Measurements from ENCODE around the gene ANAPC5. TPM values are rescaled to one million over a fixed set of nuclear protein-coding genes. Genes with fewer than 3 reads are reported as not detected.
A peak's percentile ranks its signal among the peaks of the same experiment; 100 is the strongest.

Gene ANAPC5
- polyA plus RNA-seq, 3 donors = 67.3 to 161 (median 114) TPM

DNA sequence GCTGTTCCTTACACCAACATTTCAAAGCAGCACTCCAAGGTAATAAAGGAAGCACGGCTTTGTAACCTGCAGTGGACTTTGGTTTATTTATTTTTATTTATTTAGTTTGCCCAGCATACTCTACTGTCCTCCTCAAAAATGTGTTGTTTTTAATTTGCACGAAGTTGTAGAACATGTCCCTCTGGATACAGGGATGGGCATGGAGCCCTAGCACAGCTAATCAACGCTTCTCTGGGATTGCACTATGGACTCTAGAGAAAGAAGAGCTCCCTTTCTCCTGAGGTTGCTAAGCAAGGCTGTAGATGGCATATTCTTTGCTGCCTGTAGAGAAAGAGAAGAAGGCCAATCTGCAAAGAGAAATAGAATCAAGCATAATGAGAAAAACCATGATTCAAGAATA, 5.9 kb upstream of the ANAPC5 start:
- H3K9me3 ChIP-seq (replicated peaks in 1 of 2; ENCODE audit: control insufficient read depth in 1 of 2, insufficient read depth in 1 of 2, low read length in 2 of 2) = no peaks in the 10 kb centered on the region
- no peaks in the 10 kb centered on the region for H3K27me3 ChIP-seq (ENCODE audit: control insufficient read depth in 2 of 2, insufficient read depth in 2 of 2, low read length in 2 of 2)
- no peak overlapping the region for H3K27ac Mint-ChIP-seq
- 57% methylated on average over 1 of the region's 3 CpGs for WGBS (ENCODE audit: insufficient coverage)
- no peaks in the 10 kb centered on the region for H3K79me2 ChIP-seq (ENCODE audit: insufficient read depth, low read length)
- no peak overlapping the region for H3K27ac ChIP-seq (ENCODE audit: low read depth in 1 of 2, low read length in 2 of 2)
- H3K4me1 ChIP-seq (ENCODE audit: control insufficient read depth in 1 of 2, insufficient read depth in 2 of 2, low read length in 2 of 2) = peaks cover under 1 to 1% of the 10 kb centered on the region in 2 donors
- H3K4me3 ChIP-seq (replicated peaks in 1 of 3; ENCODE audit: low read depth in 2 of 3, low read length in 3 of 3) = no peak overlapping the region
- no peak overlapping the region for H3K4me2 ChIP-seq (replicated peaks; ENCODE audit: extremely low read depth, low read length, poor library complexity, severe bottlenecking)
- H3K36me3 ChIP-seq (replicated peaks in 1 of 2; ENCODE audit: control insufficient read depth in 1 of 2, insufficient read depth in 2 of 2, low read length in 2 of 2) = no peaks in the 10 kb centered on the region
- no peak overlapping the region for H3K9ac ChIP-seq (ENCODE audit: insufficient read depth, low read length, poor library complexity, severe bottlenecking)
- H3K9me3 Mint-ChIP-seq = peaks cover 0 to 1% (median 0%) of the 10 kb centered on the region in 7 donors
- intact Hi-C loops (cut with micrococcal nuclease) = no loop called here
- H3K27me3 Mint-ChIP-seq (ENCODE audit: low read depth in 3 of 3) = peaks cover 3 to 4% (median 4%) of the 10 kb centered on the region in 3 donors
- no peak overlapping the region for H2AFZ ChIP-seq (ENCODE audit: insufficient read depth, low read depth, low read length, poor library complexity, severe bottlenecking)
- no peaks in the 10 kb centered on the region for H4K20me1 ChIP-seq (ENCODE audit: insufficient read depth, low read length)
- H3K4me1 Mint-ChIP-seq = peaks cover 4% of the 10 kb centered on the region
- H3K36me3 Mint-ChIP-seq = no peaks in the 10 kb centered on the region
- no peak overlapping the region for H3K4me3 Mint-ChIP-seq
- TF ChIP-seq, protein P1, sequence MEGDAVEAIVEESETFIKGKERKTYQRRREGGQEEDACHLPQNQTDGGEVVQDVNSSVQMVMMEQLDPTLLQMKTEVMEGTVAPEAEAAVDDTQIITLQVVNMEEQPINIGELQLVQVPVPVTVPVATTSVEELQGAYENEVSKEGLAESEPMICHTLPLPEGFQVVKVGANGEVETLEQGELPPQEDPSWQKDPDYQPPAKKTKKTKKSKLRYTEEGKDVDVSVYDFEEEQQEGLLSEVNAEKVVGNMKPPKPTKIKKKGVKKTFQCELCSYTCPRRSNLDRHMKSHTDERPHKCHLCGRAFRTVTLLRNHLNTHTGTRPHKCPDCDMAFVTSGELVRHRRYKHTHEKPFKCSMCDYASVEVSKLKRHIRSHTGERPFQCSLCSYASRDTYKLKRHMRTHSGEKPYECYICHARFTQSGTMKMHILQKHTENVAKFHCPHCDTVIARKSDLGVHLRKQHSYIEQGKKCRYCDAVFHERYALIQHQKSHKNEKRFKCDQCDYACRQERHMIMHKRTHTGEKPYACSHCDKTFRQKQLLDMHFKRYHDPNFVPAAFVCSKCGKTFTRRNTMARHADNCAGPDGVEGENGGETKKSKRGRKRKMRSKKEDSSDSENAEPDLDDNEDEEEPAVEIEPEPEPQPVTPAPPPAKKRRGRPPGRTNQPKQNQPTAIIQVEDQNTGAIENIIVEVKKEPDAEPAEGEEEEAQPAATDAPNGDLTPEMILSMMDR (IDR thresholded peaks at IDR 0.05) = no peak
- DNase-seq = no peak

DNA sequence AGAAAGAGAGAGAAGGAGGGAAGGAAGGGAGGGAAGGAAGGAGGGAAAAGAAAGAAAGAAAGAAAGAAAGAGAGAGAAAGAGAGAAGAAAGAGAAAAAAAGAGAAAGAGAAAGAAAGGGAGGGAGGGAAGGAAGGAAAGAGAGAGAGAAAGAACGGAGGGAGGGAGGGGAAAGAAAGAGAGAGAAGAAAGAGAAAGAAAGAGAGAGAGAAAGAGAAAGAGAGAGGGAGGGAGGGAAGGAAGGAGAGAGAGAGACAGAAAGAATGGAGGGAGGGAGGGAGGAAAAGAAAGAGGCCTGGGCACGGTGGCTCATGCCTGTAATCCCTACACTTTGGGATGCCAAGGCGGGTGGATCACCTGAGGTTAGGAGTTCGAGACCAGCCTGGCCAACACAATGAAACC, 5.1 kb upstream of the ANAPC5 start:
- Histone ChIP-seq H3K9me3 (replicated peaks in 1 of 2; ENCODE audit: control insufficient read depth in 1 of 2, insufficient read depth in 1 of 2, low read length in 2 of 2) (no peaks in the 10 kb centered on the region), H3K27ac (ENCODE audit: low read depth in 1 of 2, low read length in 2 of 2) (no peak overlapping the region), H4K20me1 (ENCODE audit: insufficient read depth, low read length) (no peaks in the 10 kb centered on the region), H3K9ac (ENCODE audit: insufficient read depth, low read length, poor library complexity, severe bottlenecking) (no peak overlapping the region), H3K79me2 (ENCODE audit: insufficient read depth, low read length) (no peaks in the 10 kb centered on the region), H3K36me3 (replicated peaks in 1 of 2; ENCODE audit: control insufficient read depth in 1 of 2, insufficient read depth in 2 of 2, low read length in 2 of 2) (no peaks in the 10 kb centered on the region), H3K27me3 (ENCODE audit: control insufficient read depth in 2 of 2, insufficient read depth in 2 of 2, low read length in 2 of 2) (no peaks in the 10 kb centered on the region), H3K4me2 (replicated peaks; ENCODE audit: extremely low read depth, low read length, poor library complexity, severe bottlenecking) (no peak overlapping the region), H3K4me3 (replicated peaks in 1 of 3; ENCODE audit: low read depth in 2 of 3, low read length in 3 of 3) (no peak overlapping the region), H2AFZ (ENCODE audit: insufficient read depth, low read depth, low read length, poor library complexity, severe bottlenecking) (no peak overlapping the region), H3K4me1 (ENCODE audit: control insufficient read depth in 1 of 2, insufficient read depth in 2 of 2, low read length in 2 of 2) (peaks cover 5% of the 10 kb centered on the region in 2 donors)
- 83% methylated on average over 3 of the region's 4 CpGs for WGBS (ENCODE audit: insufficient coverage)
- DNase-seq = no peak
- H3K9me3 Mint-ChIP-seq = peaks cover 0 to 1% (median 0%) of the 10 kb centered on the region in 7 donors
- intact Hi-C loops (cut with micrococcal nuclease) = no loop called here
- peaks cover 3 to 4% (median 4%) of the 10 kb centered on the region in 3 donors for H3K27me3 Mint-ChIP-seq (ENCODE audit: low read depth in 3 of 3)
- TF ChIP-seq, protein P1 (IDR thresholded peaks at IDR 0.05) = no peak
- peaks cover 7% of the 10 kb centered on the region for H3K4me1 Mint-ChIP-seq
- H3K4me3 Mint-ChIP-seq = no peak overlapping the region
- H3K36me3 Mint-ChIP-seq = no peaks in the 10 kb centered on the region
- H3K27ac Mint-ChIP-seq = peak overlapping the region in 1 of 7 donors; percentile 48
